Immature natural killer cell (primary cell): ENCODE results near the gene G2E3. TPM values are rescaled to one million over a fixed set of nuclear protein-coding genes. Genes with fewer than 3 reads are reported as not detected.

Experiments
- DNase-seq, 3 donors: peaks; one replicate each; pipeline ENCODE4 v3.0.0; 2022; ENCODE audit warnings: mixed read lengths in 1 of 3
- H3K27ac Mint-ChIP-seq, 6 donors: one replicate each; pipeline ENCODE4 v1.8.0; 2020; ENCODE audit warnings: mixed read lengths in 6 of 6, mild to moderate bottlenecking in 5 of 6, inconsistent platforms in 4 of 6, moderate library complexity in 3 of 6
- H3K27me3 Mint-ChIP-seq, 3 donors: one replicate each; pipeline ENCODE4 v1.8.0; 2020 to 2021; ENCODE audit warnings: low read depth in 3 of 3, mild to moderate bottlenecking in 3 of 3, mixed read lengths in 3 of 3, moderate library complexity in 3 of 3, inconsistent platforms in 1 of 3
- H3K36me3 Mint-ChIP-seq, 3 donors: one replicate each; pipeline ENCODE4 v1.8.0; 2020; ENCODE audit warnings: mixed read lengths in 3 of 3, inconsistent platforms in 2 of 3, mild to moderate bottlenecking in 2 of 3
- H3K4me1 Mint-ChIP-seq, 2 donors: one replicate each; pipeline ENCODE4 v1.8.0; 2020; ENCODE audit warnings: inconsistent platforms in 2 of 2, mild to moderate bottlenecking in 2 of 2, mixed read lengths in 2 of 2, moderate library complexity in 1 of 2
- H3K4me3 Mint-ChIP-seq, 5 donors: one replicate each; pipeline ENCODE4 v1.8.0; 2020; ENCODE audit warnings: mild to moderate bottlenecking in 5 of 5, mixed read lengths in 5 of 5, inconsistent platforms in 3 of 5, moderate library complexity in 3 of 5
- H3K9me3 Mint-ChIP-seq, 6 donors: one replicate each; pipeline ENCODE4 v1.8.0; 2020; ENCODE audit warnings: mild to moderate bottlenecking in 6 of 6, mixed read lengths in 6 of 6, inconsistent platforms in 4 of 6, moderate library complexity in 3 of 6
- polyA plus RNA-seq, 3 donors: library from polyadenylated mRNA; unstranded; fragments of 300-500 nt; fragmentation: Illumina TruSeq; gene quantifications; one replicate each; pipeline ENCODE4 v1.2.3, GENCODE V29; 2021

G2E3 gene
- polyA plus RNA-seq, 3 donors from 2014 or later, result 8.2 to 18.2 (median 12.8) TPM

DNA sequence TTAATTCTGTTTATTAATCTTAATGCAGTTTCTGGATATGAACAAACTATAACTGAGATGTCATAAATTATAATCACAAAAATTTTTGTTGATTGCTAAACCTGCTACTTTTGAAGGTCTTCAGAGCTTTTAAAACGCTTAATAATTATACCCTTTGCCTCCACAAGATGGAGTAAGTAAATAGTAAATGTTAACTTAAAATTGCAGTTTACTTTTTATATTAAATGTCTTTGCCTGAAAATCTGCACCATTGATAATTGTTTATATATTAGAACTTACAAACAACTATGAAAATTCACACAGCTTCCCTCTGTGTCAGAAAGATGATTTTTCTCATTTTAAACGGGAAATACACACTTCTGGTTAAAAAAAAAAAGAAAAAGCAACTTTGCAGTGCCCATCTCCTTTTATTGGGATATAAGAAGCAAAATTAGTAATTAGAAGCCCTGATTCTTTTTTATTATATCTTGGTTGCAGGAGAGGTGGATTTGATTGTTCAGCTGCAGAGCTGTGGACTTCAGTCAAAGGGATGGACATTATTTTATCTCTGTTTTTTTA is 98.7 kb downstream of the G2E3 start:
- Mint-ChIP-seq H3K4me3 (no peak overlapping the region), H3K27me3 (no peaks in the 10 kb centered on the region), H3K9me3 (no peaks in the 10 kb centered on the region), H3K4me1 (peaks cover 0 to 7% of the 10 kb centered on the region in 2 donors), H3K36me3 (peaks cover 0 to 18% (median 15%) of the 10 kb centered on the region in 3 donors), H3K27ac (no peak overlapping the region)
- DNase-seq, result no peak

GRCh38 chr14:30658645-30659044 is 99.7 kb downstream of the G2E3 start:
- Mint-ChIP-seq H3K4me3 (no peak overlapping the region), H3K36me3 (peaks cover 0 to 20% (median 20%) of the 10 kb centered on the region in 3 donors), H3K27me3 (no peaks in the 10 kb centered on the region), H3K27ac (no peak overlapping the region), H3K9me3 (no peaks in the 10 kb centered on the region), H3K4me1 (peaks cover 0 to 8% of the 10 kb centered on the region in 2 donors)
- no peak for DNase-seq

- H3K4me3 Mint-ChIP-seq, result no peak overlapping the region
- peaks cover 0 to under 1% (median under 1%) of the 10 kb centered on the region in 6 donors for H3K9me3 Mint-ChIP-seq
- peaks cover 20 to 23% (median 22%) of the 10 kb centered on the region in 3 donors for H3K36me3 Mint-ChIP-seq
- no peaks in the 10 kb centered on the region for H3K27me3 Mint-ChIP-seq
- no peak for DNase-seq
- H3K4me1 Mint-ChIP-seq, result peaks cover 12 to 18% of the 10 kb centered on the region in 2 donors
- H3K27ac Mint-ChIP-seq, result peak overlapping the region in 5 of 6 donors; percentile 2 to 76 (median 31)
Observed at GRCh38 chr14:30669594-30669993, 110.6 kb downstream of the G2E3 start.

Other genes starting within 250 kb of the G2E3 start
- gene SCFD1, start 63.2 kb downstream of the G2E3 start, polyA plus RNA-seq, result 10 to 100 TPM; 47.3 to 72.6 (median 67.6) TPM